Sigmoid colon (tissue), 4 donors: ENCODE results near the gene SND1.

ENCODE experiments used
- CTCF ChIP-seq, 4 experiments: fragments of 450-650 bp in 3 of 4; fragments of 200-600 bp in 1 of 4; IDR thresholded peaks; one replicate each; pipeline ENCODE4 v1.5.1; 2016 to 2019; ENCODE audit warnings: antibody characterized with exemption in 4 of 4, mild to moderate bottlenecking in 3 of 4, moderate library complexity in 2 of 4
- EP300 ChIP-seq, 4 donors: sonication (generic); formaldehyde crosslinking; IDR thresholded peaks; one replicate each; pipeline ENCODE4 v1.6.1; 2017; ENCODE audit warnings: antibody characterized with exemption in 4 of 4
- POLR2A ChIP-seq, 2 donors: fragments of 450-650 bp; IDR thresholded peaks; one replicate each; pipeline ENCODE4 v1.6.1; 2016; ENCODE audit warnings: antibody characterized with exemption in 2 of 2, mild to moderate bottlenecking in 2 of 2, moderate library complexity in 2 of 2
- POLR2AphosphoS5 ChIP-seq, 4 donors: sonication (generic); formaldehyde crosslinking; IDR thresholded peaks; one replicate each; pipeline ENCODE4 v1.6.1; 2017; ENCODE audit warnings: antibody characterized with exemption in 4 of 4

GRCh38 chr7:127857464-127857841 is 205.5 kb downstream of the SND1 start:
- TF ChIP-seq CTCF (IDR thresholded peaks at IDR 0.05) (no peak), POLR2A (IDR thresholded peaks at IDR 0.05) (no peak), POLR2AphosphoS5 (IDR thresholded peaks at IDR 0.05) (no peak), EP300 (IDR thresholded peaks at IDR 0.05) (no peak)
